NCI-H1417 treated with DMSO at 0.1 percent for 48 hours (cell line): ENCODE data around the gene CHRND.
A peak's percentile ranks its signal among the peaks of the same experiment; 100 is the strongest.
"Not testable (repeated sequence)": the region's sequence is repeated elsewhere in the genome, so short reads cannot be mapped to it uniquely, and the experiment has no call there.

Experiments
- DNase-seq: peaks from one replicate; lab custom pipeline; 2025; lab: John Stamatoyannopoulos, UW

CHRND gene

DNA sequence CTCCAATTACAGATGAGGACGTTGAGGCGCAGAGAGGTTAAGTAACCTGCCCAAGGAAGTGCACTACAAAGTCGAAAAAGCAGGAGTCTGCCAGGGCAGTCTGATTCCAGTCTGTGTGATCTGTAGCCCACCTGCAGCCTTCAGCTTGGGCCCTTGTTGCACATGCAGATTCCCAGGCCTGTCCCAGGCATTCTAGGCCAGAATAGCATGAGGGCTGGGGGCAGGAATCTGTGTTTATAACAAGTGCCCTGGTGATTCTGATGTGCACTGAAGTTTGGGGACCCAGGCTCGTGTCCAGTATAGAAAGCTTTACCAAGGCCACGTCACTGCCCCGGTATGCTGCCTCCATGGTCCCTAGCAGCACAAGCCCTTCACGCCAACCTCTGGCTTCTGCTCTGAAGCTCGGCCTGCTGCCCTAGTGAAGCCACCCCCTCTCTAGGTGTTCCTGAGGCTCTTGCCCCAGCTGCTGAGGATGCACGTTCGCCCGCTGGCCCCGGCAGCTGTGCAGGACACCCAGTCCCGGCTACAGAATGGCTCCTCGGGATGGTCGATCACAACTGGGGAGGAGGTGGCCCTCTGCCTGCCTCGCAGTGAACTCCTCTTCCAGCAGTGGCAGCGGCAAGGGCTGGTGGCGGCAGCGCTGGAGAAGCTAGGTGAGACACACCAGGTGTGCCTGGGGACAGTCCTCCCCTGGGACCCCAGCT is 18.1 kb downstream of the CHRND start:
- DNase-seq, result no peak

DNA sequence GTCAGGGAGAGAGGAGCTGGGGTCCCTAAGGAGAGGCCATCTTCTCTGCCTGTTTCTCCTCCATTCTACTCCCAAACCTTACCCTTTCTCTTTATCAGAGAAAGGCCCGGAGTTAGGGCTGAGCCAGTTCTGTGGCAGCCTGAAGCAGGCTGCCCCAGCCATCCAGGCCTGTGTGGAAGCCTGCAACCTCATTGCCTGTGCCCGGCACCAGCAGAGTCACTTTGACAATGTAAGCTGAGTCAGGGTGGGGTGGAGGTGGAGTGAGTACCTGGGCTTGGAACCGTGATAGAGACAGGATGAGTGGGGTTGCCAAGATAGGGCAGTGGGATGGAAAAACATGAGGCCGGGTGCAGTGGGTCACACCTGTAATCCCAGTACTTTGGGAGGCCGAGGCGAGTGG is 18.7 kb downstream of the CHRND start:
- DNase-seq, result no peak

DNA sequence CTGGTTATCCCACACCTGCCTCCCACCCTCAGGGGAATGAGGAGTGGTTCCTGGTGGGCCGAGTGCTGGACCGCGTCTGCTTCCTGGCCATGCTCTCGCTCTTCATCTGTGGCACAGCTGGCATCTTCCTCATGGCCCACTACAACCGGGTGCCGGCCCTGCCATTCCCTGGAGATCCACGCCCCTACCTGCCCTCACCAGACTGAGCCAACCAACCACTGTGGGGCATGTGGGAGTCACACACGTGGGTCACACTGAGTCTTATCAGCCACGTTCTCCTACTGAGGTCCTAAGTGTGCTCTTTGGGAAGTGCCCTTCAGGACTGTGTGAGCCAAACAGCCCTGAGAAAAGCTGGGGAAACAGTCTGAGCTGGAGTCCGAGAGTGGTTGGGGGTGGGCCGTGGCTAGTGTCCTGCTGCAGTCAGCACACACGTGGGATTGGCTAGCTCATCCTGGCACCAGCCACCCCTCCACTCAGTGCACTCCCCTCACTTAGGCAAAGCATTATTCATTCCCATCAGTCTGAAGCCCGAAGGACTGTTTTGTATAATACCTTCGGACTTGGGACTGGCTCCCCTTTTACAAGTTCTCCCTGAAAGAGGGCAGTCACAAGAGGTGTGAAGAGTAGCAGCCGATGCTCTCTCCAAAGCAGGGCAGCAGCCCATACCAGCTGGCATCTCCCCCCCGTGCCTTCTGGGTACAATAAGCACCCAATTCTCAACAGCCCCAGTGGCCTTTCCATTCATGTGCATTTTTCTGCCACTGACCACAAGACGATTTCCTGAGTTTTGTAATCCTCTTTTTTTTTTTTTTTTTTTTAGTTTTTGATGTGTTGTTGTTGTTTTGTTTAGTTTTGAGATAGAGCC is 19.8 kb downstream of the CHRND start:
- no peak for DNase-seq

DNA sequence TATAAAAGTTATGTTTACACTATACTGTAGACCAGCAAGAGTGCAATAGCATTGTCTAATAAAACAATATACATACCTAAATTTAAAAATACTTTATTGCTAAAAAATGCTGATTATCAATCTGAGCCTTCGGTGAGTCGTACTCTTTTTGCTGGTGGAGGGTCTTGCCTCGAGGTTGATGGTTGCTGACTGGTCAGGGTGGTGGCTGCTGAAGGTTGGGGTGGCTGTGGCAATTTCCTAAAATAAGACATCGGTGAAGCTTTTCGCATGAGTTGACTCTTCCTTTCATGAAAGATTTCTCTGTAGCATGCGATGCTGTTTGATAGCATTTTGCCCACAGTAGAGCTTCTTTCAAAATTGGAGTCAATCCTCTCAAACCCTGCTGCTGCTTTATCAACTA is 22.0 kb downstream of the CHRND start:
- no peak for DNase-seq

DNA sequence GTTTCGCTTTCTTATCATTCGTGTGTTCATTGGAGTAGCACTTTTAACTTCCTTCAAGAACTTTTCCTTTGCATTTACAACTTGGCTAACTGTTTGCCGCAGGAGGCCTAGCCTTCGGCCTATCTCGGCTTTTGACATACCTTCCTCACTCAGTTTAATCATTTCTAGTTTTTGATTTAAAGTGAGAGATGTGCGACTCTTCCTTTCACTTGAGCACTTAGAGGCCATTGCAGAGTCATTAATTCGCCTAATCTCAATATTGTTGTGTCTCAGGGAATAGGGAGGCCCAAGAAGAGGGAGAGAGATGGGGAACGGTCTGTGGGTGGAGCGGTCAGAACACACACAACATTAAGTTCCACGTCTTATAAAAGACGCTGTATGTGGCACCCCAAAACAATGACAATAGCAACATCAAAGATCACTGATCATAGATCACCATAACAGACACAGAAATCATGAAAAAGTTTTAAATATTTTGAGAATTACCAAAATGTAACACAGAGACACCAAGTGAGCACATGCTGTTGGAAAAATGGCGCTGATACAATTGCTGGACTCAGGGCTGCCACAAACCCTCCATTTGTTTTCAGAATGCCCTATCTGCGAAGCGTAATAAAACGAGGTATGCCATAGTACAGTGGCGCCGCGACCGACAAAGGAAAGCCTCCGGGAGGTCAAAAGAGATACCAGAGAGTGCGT is 23.8 kb downstream of the CHRND start:
- no peak for DNase-seq

DNA sequence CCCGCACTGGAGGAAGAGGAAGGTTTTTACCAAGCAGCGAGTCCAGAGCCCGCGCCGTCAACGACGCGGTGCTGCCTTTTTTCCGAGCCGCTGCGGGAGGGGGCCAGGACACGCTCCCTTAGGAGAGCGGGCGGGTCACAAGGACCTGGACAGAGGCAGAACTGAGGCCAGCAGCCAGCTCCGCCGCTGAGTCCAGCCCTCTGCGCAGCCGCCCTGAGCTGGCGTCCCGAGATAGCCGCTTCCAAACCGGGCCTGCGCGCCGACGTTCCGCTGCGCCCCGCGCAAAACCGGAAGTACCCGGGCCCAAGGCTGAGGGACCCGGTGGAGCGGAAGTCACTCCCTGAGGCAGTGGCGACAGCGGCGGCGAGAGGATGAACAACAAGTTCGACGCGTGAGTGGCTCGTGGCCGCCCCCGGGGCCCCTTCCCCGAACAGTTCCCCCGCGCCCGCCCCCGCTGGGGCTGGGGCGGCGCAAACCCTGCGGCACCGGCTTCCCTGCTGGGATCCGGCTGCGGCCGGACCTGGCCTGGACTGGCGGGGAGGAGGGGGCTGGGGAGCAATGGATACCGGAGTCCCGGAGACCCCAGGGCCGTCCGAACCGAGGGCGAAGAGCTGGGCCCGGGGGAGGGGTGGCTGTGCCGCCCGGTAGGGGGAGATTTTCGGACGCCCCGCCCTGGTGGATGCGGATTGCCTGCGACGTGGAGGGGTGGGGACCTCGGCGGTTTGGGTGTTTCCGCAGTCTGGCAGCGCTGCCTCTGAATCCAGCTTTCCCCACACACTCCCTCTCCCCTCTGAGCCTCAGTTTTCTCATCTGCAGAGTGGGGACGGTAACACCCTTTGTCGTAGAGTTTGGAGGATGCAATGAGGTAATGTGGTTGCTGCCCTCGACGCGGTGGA is 24.6 kb downstream of the CHRND start, which contains the start of the genes EIF4E2 and TIGD1:
Gene EIF4E2, plus strand, starts transcription at position 336 of the 896 bp plus-strand sequence. Its CDS starts 36 bp downstream, at position 372.
Gene TIGD1, minus strand, starts transcription at position 204 of the 896 bp plus-strand sequence. CDS start 675 bp downstream, outside the sequence.
- DNase-seq, result peak; percentile 47

DNA sequence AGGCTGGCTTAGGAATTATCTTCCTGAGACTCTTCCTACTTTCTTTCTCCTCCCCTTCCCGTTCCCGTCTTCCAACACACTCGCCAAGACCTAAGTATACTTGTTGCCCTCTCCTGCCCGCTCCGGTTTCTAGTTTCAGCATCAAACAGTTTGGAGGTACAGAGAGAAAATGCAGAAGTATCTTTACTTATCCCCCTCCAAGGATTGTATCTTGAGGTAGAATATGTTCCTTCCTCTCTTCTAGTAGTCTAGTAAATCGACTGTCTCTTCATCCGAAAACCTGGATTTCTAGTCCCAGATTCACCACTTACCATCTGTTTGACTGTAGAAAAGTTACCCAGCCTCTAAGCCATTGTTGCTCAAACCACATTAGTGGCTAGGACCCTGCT is 25.3 kb downstream of the CHRND start:
- no peak for DNase-seq

DNA sequence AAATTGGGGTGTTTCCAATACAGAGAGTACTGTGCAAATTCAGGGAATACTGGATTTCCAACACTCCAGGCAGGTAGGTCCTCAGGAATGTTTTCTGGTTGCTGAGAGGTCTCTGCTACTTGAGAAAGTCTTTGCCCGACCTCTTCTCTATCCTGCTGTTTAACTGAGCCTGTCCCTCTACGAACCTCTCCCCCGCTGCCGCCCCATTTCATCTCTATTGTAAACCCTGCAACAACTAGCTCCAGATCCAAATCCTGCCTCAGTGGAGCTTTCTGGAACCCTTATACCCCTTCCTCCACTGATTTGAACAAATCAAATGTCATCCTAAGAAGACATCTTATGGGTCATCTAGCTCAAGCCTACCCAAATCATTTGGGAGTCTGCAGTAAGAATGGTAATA is 25.8 kb downstream of the CHRND start:
- no peak for DNase-seq

DNA sequence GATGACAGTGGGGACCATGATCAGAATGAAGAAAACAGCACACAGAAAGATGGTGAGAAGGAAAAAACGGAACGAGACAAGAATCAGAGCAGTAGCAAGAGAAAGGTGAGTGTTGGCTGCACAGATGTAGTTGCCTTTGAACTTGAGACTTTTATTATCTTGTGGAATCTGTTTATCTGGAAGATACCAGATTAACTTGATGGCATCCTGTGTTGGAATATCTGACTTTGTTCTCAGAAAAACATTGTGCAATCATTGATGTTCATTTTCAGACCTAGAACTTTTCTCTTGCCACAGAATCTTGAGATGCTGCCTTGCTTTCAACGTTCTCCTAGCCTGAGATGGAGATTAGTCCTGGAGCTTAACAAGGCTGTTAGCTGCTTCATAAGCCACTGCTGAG is 30.5 kb downstream of the CHRND start:
- DNase-seq, result no peak

DNA sequence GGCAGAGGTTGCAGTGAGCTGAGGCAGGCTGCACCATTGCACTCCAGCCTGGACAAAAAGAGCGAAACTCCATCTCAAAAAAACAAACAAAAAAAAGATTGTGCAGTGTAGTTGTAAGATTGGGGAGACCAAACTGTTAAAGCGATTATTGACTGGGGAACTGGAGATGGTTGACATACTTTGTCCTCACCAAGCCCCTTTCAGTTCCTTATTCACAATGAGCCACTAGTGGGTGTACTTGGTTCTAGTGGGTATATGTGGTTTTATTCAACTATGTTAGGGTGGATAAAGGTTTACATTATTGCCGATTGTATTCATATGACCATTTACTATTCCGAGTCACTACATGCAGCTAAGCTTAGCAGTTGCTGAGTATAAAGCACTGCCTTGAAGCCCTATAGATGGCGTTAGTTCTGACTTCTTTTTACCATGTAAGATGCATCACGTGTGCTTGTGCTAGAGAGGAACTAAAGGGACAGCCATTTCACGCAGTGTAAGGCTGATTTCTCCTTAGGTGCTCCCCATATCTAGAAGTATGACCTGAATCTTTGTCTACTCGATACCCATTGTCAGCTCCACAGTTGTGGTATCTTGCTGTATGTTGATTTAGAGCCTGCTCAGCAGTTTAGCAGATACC is 36.7 kb downstream of the CHRND start:
- DNase-seq, result no peak

DNA sequence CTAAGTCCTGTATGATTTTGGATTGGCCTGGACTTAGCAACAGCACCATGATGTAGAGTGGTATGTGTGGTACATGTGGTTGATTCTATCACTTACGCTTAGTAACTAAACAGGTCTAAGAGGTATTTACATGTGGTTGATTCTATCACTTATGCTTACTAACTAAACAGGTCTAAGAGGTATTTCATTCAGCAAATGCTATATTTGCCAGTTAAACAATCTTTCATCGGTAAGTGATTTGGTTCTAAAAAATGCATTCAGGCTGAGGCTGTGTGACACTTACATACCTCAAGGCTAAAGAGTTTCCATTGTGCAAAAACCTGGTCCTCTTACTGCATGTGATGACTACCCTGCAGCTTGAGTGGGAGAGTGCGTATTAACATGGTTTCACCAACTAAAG is 37.6 kb downstream of the CHRND start:
- no peak for DNase-seq

DNA sequence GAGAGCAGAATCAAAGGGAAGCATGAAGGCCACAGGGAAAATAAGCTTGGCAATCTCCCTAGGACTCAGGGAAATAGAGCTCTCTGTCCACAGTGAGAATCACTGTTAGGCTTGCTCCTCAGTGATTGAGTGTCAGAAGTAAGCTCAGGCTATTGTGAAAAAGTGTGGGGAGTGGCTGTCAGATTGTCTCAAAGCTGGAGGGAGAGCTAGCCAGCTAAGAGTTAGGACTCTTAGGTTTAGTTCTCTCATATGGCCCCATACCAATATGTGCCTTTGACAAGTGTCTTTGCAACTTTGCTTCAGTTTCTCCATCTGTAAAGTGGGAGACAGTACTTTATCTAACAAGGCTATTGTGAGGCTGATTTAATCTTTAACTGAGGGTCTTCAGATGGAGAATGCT is 41.8 kb downstream of the CHRND start:
- no peak for DNase-seq

DNA sequence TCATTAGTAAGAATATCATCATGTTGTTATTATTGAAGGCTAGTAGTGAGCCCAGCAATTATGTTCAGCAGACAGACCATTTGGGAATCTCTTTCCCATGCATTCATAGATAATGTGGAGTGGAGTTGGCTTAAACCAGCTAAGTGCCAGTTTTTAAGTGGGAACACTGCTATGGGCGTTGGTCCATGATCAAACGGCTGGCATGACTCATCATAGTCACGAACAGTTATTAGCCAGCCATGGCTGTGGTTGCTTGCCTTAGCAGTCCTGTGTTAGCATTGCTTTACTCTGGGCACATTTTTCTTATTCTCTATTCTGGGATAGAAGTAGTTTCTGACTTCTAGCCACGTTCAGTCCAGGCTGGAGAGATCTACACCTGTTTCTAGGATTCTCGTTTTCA is 42.2 kb downstream of the CHRND start:
- DNase-seq, result no peak

DNA sequence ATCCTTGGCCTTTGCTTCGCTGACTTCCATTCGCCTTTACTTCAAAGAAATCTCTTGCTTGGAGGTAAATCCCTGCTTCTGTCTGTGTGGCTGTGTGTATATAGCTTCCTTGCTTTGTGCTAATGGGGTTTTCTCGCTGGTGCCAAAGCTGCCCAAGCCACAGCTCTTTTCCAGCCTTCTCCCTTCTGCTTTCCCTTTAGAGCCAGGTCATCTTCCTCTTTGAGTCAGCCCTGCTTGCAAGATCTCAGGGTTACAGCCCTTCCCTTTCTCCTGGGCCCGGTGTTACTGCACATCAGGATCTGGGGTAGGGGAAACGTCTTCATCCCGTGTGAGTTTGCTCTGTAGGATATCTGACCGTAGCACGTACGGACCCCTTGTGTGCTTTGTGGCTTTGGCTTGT is 43.6 kb downstream of the CHRND start:
- DNase-seq, result no peak

DNA sequence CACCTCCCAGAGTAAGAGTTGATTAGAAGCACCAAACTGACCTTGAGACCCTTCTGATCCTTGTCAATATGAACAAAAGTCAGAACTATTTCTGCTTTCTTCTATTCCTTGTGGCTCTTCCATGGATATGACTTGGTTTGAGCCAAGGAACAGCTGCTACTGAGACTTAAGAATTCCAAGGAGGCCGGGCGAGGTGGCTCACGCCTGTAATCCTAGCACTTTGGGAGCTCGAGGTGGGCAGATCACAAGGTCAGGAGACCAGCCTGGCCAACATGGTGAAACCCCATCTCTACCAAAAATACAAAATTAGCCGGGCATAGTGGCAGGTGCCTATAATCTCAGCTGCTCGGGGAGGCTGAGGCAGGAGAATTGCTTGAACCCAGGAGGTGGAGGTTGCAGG is 44.5 kb downstream of the CHRND start:
- not testable (repeated sequence) for DNase-seq

DNA sequence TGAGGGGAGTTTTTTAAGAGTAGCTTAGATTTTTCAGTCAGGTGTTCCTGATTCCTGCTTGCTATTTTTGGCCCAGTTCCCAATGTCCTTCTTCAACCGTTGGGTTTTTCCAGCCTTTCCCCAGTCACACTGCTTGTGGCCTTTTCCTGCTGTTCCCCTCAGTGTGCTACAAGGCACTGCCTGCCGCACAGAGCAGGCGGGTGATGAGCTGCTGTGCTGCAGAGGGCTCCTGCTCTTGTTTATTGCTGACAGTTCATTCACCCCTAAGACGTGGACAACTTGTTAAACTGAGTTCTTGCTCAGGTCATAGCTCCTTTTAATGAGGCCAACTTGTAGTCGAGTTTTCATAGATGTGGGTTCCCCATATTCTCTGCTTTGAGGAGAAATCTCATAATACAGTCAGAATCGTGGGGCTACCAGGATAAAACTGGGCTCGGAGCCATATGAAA is 45.1 kb downstream of the CHRND start:
- DNase-seq, result no peak

DNA sequence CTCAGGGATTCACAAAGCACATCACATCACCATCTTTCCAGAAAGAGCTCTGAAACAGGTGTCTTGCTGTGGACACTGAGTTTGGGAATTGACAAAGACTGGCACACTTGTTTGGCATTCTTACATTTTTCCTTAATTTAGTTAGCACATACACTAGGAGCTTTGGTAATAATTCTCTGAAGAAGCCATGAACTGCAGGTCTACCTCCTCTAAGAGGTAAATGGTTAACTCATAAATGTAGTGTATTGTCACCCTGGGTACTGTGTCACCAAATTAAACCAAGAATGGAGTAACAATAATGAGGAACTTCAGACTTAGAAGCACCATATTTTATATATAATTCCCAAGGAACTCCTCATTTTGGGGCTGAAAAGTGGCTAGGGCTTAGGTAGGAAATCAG is 47.1 kb downstream of the CHRND start:
- DNase-seq, result no peak

DNA sequence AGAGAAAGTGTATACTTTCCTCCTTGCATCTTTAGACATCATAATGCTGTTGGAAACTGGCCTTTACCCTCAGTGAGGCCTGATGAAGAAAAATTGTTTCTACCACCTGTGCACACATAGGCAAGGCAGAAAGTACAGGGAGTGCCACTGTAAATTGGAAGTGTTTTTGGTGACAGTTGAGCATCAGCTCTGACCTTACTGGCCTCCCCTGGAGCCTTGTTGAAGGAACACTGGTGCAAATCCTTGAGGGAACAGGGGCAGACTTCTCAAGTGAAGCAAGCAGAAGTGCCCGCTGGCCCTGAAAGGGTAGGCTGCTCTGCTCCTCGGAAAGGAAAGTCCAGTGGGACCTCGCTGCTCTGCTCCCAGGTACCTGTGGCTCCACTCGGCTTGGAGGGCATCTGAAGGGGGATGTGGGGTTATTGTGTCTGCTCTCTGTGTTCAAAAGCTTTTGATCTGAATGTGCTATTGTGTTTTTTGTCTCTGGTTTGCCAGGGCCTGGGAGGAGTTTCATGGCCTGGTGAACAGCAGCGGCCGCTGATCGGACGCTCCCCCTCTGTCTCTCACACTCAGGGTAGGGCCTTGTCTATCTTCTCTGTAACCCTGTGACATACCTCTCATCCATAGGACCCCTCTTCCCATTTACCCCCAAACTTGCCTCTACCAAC is 47.9 kb downstream of the CHRND start:
- no peak for DNase-seq

DNA sequence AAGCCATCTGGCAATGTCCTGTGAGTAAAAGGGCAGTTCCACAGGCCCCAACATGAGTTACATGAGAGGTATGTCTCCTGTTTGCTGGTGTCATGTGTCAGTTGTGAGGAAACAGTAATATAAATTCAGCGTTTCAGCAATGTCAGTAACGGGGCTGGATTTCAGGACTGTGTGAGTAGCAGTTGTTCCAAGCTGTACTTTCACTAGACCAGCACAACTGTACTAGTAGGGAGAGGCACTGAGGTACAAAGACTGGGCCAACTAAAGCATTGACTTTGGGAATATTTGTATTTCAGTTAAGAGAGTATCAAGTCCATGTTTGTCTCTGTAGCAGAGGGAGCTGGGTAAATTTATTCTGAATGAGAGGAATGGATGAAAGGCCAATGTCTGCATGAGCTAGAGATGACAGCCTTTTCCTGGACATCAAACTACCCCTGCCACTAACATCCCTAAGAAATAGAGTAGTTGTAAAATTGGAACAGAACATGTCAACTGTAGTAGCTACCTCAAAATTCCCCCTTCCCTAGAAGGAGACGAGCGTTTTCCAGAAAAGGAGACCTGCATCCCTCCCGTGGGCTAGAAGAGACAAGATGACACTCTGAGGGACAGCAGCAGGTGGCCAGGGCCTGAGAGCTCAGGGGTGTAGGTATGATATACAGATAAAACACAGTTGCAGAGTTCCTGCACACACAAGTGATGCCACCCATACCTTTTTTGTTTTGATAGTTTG is 48.9 kb downstream of the CHRND start:
- DNase-seq, result no peak

DNA sequence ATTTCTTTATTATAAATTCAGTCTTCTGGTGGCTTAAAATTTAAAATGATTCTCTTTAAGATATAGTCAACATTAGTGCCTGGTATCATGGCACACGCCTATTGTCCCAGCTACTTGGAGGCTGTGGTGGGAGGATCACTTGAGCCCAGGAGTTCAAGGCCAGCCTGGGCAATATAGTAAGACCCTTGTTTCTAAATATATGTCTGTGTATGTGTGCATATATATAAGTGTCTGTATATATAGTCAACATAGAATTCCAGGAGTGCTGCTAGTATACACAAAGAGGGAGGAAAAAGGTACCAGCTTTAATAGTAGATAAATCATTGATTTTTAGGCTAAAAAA is 49.4 kb downstream of the CHRND start:
- no peak for DNase-seq
